Endothelial cell of umbilical vein (primary cell): ENCODE data around the gene DNM2. TPM values are rescaled to one million over a fixed set of nuclear protein-coding genes. Genes with fewer than 3 reads are reported as not detected.

Source experiments
- BruUV-seq: library from RNA; stranded (reverse); fragments of 400-500 nt; replicated peaks from 2 replicates; lab custom pipeline; 2021; lab: Mats Ljungman, UMichigan
- CTCF ChIA-PET: fragments of 300-600, 350-600 bp; sonication (Branson Sonifier 250); formaldehyde crosslinking; loops from one replicate; lab custom pipeline; 2021; ENCODE audit warnings: antibody characterized with exemption, inconsistent platforms; lab: Charles Lee
- POLR2A ChIA-PET: fragments of 300-600, 350-600 bp; sonication (Branson Sonifier 250); formaldehyde crosslinking; loops from one replicate; lab custom pipeline; 2021; ENCODE audit warnings: antibody characterized with exemption, inconsistent platforms; lab: Charles Lee
- DNase-seq: peaks from one replicate; pipeline ENCODE4 v3.0.0-alpha.2; 2011; ENCODE audit warnings: low read depth, low spot score
- FAIRE-seq: peaks from 2 replicates; lab custom pipeline; 2011; peaks lifted over from hg19 to GRCh38; lab: Jason Lieb, UNC
- H2AFZ ChIP-seq: 2 replicates; pipeline ENCODE4 v1.6.0; 2012; ENCODE audit warnings: low read depth, low read length, control low read depth, inconsistent platforms
- H3K27ac ChIP-seq: 2 replicates; pipeline ENCODE4 v1.5.1; 2011; ENCODE audit warnings: low read depth, mild to moderate bottlenecking, control low read depth, low read length, moderate library complexity; ENCODE audit not compliant: insufficient read depth
- H3K27me3 ChIP-seq, 2 experiments: 2 replicates each; pipeline versions ENCODE4 v1.6.0 to v1.6.1; 2011; ENCODE audit warnings: low read length in 2 of 2, mixed read lengths in 1 of 2; ENCODE audit not compliant: control insufficient read depth in 2 of 2, insufficient read depth in 2 of 2
- H3K36me3 ChIP-seq, 2 experiments: 2 replicates in 1 of 2; 3 replicates in 1 of 2; pipeline ENCODE4 v1.5.1; 2011; ENCODE audit warnings: low read length in 2 of 2, mild to moderate bottlenecking in 1 of 2, moderate library complexity in 1 of 2; ENCODE audit not compliant: control insufficient read depth in 2 of 2, insufficient read depth in 2 of 2; ENCODE audit errors: extremely low read depth in 1 of 2
- H3K4me1 ChIP-seq: 3 replicates; pipeline ENCODE4 v1.5.1; 2011; ENCODE audit warnings: mild to moderate bottlenecking, low read length; ENCODE audit not compliant: control insufficient read depth, insufficient read depth; ENCODE audit errors: extremely low read depth
- H3K4me2 ChIP-seq: 2 replicates; pipeline ENCODE4 v1.6.1; 2011; ENCODE audit warnings: low read length, control low read depth, mixed read lengths; ENCODE audit not compliant: insufficient read depth
- H3K4me3 ChIP-seq, 3 experiments: fragments of 200-600 bp in 1 of 3; sonication (generic), shearing (Covaris generic) in 1 of 3; replicated peaks in 1 of 3; 2 replicates each; pipeline ENCODE4 v1.5.1; 2011 to 2016; ENCODE audit warnings: control low read depth in 3 of 3, low read length in 3 of 3, mild to moderate bottlenecking in 2 of 3, inconsistent platforms in 1 of 3, low read depth in 1 of 3, moderate library complexity in 1 of 3; ENCODE audit not compliant: insufficient read depth in 1 of 3
- H3K79me2 ChIP-seq: 2 replicates; pipeline ENCODE4 v1.6.0; 2012; ENCODE audit warnings: low read length, inconsistent platforms; ENCODE audit not compliant: control insufficient read depth, insufficient read depth
- H3K9ac ChIP-seq: replicated peaks from 2 replicates; pipeline ENCODE3; 2011; ENCODE audit warnings: low read length, control low read depth; ENCODE audit not compliant: insufficient read depth; ENCODE audit errors: extremely low read depth
- H3K9me1 ChIP-seq: replicated peaks from 3 replicates; pipeline ENCODE4 v1.6.0; 2011; ENCODE audit warnings: mild to moderate bottlenecking, low read length; ENCODE audit not compliant: control insufficient read depth, insufficient read depth; ENCODE audit errors: extremely low read depth
- H3K9me3 ChIP-seq: replicated peaks from 2 replicates; pipeline ENCODE4 v1.5.1; 2012; ENCODE audit warnings: low read length, inconsistent platforms; ENCODE audit not compliant: control insufficient read depth, insufficient read depth
- H4K20me1 ChIP-seq: replicated peaks from 2 replicates; pipeline ENCODE3; 2011; ENCODE audit warnings: mild to moderate bottlenecking, low read length; ENCODE audit not compliant: control insufficient read depth, insufficient read depth; ENCODE audit errors: extremely low read depth
- CTCF ChIP-seq, 2 donors: IDR thresholded peaks; 1 replicate in 1 of 2; 2 replicates in 1 of 2; pipeline ENCODE4 v1.5.1; 2011; ENCODE audit warnings: low read length in 2 of 2, mild to moderate bottlenecking in 2 of 2, moderate library complexity in 2 of 2, control low read depth in 1 of 2, inconsistent platforms in 1 of 2, low read depth in 1 of 2; ENCODE audit not compliant: insufficient read depth in 1 of 2; ENCODE audit errors: extremely low read depth in 1 of 2
- EZH2 ChIP-seq: IDR thresholded peaks from 2 replicates; pipeline ENCODE4 v1.6.1; 2012; ENCODE audit warnings: borderline replicate concordance, low read depth, mild to moderate bottlenecking, moderate library complexity, low read length, inconsistent platforms; ENCODE audit not compliant: severe bottlenecking
- FOS ChIP-seq: IDR thresholded peaks from 2 replicates; pipeline ENCODE4 v1.6.1; 2011; ENCODE audit warnings: mild to moderate bottlenecking, low read length, moderate library complexity, borderline replicate concordance; ENCODE audit not compliant: insufficient read depth
- GATA2 ChIP-seq: IDR thresholded peaks from 2 replicates; pipeline ENCODE4 v1.7.0; 2011; ENCODE audit warnings: low read depth, mild to moderate bottlenecking, moderate library complexity, mixed read lengths, low read length; ENCODE audit not compliant: insufficient read length, insufficient read depth
- JUN ChIP-seq: IDR thresholded peaks from 2 replicates; pipeline ENCODE4 v1.6.1; 2011; ENCODE audit warnings: borderline replicate concordance, low read depth; ENCODE audit not compliant: insufficient read length, insufficient read depth
- MAX ChIP-seq: IDR thresholded peaks from 2 replicates; pipeline ENCODE4 v1.6.1; 2011; ENCODE audit not compliant: insufficient read depth, insufficient read length
- MYC ChIP-seq: IDR thresholded peaks from one replicate; pipeline ENCODE4 v1.6.1; 2011; ENCODE audit warnings: mild to moderate bottlenecking, low read depth, low read length
- POLR2A ChIP-seq: IDR thresholded peaks from 2 replicates; pipeline ENCODE4 v1.6.1; 2012; ENCODE audit warnings: low read depth, mild to moderate bottlenecking, control low read depth, low read length
- POLR2AphosphoS5 ChIP-seq: IDR thresholded peaks from 2 replicates; pipeline ENCODE4 v1.6.1; 2012; ENCODE audit warnings: low read depth, mild to moderate bottlenecking, control low read depth, low read length, moderate library complexity; ENCODE audit not compliant: insufficient read depth
- dilution Hi-C: fragments of 300-500 bp; cut with MboI; formaldehyde crosslinking; loops from one replicate; pipeline ENCODE4 v1.15.0; 2019; ENCODE audit warnings: low sequenced_read_pairs; ENCODE audit not compliant: extremely low pct_ligation_motif_present
- intact Hi-C: fragments of 100-400 bp; cut with micrococcal nuclease; formaldehyde crosslinking; loops from one replicate; pipeline ENCODE4 v1.10.0; 2022
- polyA plus RNA-seq, 4 experiments: library from polyadenylated mRNA; depleted of rRNA in 3 of 4; stranded (reverse) in 3 of 4; unstranded in 1 of 4; fragments of >200 nt; gene quantifications; 2 replicates each; pipeline versions ENCODE4 v1.2.1 to v1.2.3, GENCODE V29; 2011 to 2012; ENCODE audit warnings: missing spikeins in 1 of 4
- total RNA-seq: library from RNA; stranded (reverse); gene quantifications from 2 replicates; pipeline ENCODE4 v1.2.3, GENCODE V29; 2021

Gene DNM2
- total and polyA plus RNA-seq, 2 donors (not counting 3 experiments of a cell fraction or from before 2014, with no cell fraction given), result 81.8 to 175 TPM

- no peak for TF ChIP-seq JUN
- TF ChIP-seq FOS, result no peak
- no peak for TF ChIP-seq MAX
- no peak for TF ChIP-seq GATA2
- TF ChIP-seq EZH2, result no peak
- no peak for TF ChIP-seq MYC
- no peak for TF ChIP-seq CTCF (IDR thresholded peaks at IDR 0.05; ENCODE audit: extremely low read depth in 1 of 2, insufficient read depth in 1 of 2, low read depth in 1 of 2, low read length in 2 of 2)
- TF ChIP-seq POLR2AphosphoS5, result no peak
- no peak for TF ChIP-seq POLR2A
- ChIA-PET CTCF (interaction anchor here (0.7 to 1.5 kb wide), 3 partner anchors 10 to 16 kb away, joined by 3 to 8 read pairs (median 4); no protein-coding TSS in a partner anchor), POLR2A (no interaction called here)
- peaks cover 1 to 2% of the 10 kb centered on the region in 2 experiments for H3K27me3 ChIP-seq
- H3K79me2 ChIP-seq, result no peaks in the 10 kb centered on the region
- H2AFZ ChIP-seq, result no peak within 1 kb of the TSS
- no peak within 1 kb of the TSS for H3K4me3 ChIP-seq
- H4K20me1 ChIP-seq, result no peaks in the 10 kb centered on the region
- no peak for FAIRE-seq
- DNase-seq, result no peak
- no TSS peak for BruUV-seq
- H3K9me3 ChIP-seq, result no peaks in the 10 kb centered on the region
- no peaks in the 10 kb centered on the region for H3K36me3 ChIP-seq
- no peak within 1 kb of the TSS for H3K4me2 ChIP-seq
- no peak within 1 kb of the TSS for H3K27ac ChIP-seq
- no peaks in the 10 kb centered on the region for H3K9me1 ChIP-seq
- H3K9ac ChIP-seq, result no peak within 1 kb of the TSS
- no peaks in the 10 kb centered on the region for H3K4me1 ChIP-seq
- dilution Hi-C loops (no loop called here), intact Hi-C loops (no loop called here)
Measured at GRCh38 chr19:10848230-10848856, 130.5 kb downstream of the DNM2 start, which contains the start of gene C19orf38. TSS of gene C19orf38 (plus strand) at chr19:10848415. CDS start at chr19:10848509, 94 bp downstream.
